Ecto neural progenitor cell (in vitro differentiated cells): ENCODE data around the gene INPP5F.
"Not testable (repeated sequence)": the region's sequence is repeated elsewhere in the genome, so short reads cannot be mapped to it uniquely, and the experiment has no call there.

Experiments
- DNase-seq: peaks from one replicate; pipeline ENCODE4 v3.0.0-alpha.2; 2018; ENCODE audit warnings: low spot score

INPP5F gene

DNA sequence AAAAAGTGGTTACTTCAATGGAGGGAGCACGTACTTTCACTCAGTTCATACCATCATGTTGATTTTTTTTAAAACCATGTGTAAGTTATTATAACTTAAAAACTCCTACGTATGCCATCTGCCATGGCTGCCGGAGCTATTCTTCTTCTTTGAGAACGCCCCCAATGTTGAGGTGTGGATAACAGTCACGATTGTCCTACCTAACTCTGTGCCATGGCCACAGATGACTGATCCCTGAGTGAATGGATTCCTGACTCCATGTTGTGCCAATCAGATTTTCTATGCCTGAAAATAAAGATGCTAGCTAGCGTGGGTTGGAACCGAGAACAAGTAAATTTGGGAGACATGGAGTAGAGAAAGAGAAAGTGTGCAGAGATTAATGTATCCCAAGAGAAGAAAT is 141.5 kb downstream of the INPP5F start:
- no peak for DNase-seq

DNA sequence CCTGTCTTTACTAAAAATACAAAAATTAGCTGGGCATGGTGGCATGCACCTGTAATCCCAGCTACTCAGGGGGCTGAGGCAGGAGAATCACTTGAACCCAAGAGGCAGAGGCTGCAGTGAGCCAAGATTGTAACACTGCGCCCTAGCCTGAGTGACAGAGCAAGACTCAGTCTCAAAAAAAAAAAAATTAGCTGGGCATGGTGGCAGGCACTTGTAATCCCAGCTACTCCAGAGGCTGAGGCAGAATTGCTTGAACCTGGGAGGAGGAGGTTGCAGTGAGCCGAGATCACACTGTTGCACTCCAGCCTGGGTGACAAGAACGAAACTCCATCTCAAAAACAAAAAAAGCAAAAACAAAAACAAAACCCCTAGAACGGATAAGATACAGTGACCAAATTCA is 143.5 kb downstream of the INPP5F start:
- not testable (repeated sequence) for DNase-seq

DNA sequence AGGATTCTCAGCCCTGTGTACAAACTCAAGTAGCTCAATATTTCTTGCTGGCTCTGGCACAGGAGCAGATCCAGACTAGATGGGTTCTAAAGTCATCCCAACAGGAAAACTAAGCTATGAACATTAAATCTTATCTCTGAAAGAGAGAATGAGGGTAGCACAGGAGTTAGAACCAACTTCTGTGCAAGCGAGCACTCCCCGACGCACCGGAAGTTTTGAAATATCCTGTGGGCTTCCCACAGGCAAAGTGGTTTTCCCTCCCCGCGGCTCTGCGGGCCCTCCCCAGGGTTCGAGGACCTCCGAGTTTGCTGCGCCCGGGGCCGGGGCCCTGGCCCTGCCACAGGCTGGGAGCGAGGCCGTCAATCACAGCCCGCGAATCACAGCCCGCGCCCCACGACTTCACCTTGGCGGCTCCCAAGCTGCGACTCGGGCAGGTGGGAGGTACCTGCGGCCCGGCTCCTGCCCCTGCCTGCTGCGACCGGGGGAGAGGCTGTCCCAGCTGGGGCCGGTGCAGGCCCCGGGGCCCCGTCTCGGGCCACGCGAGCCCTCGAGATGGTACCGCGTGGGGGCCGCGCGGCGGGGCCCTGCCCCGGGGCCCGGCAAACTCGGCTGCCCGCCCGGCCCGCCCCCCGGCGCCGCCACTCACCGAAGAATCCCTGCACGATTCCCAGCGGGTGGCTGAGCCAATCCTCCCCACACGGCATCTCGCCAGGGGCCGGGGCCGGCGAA is 146.2 kb downstream of the INPP5F start:
- peak; percentile 72 for DNase-seq

DNA sequence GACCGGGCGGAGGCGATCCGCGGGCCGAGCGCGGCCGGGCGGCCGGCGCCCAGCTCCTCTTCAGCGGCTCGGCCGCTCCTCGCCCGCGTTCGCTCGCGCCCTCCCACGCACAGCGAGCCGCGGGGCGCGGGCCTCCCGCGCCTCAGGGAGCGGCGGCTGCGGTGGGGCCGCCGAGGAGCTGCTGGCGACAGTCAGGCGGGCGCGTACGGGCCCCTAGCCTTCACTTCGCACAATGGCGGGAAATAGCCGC is 146.7 kb downstream of the INPP5F start, which contains the start of gene MCMBP:
Gene MCMBP, minus strand, starts transcription at position 234 of the 250 bp plus-strand sequence. CDS start 259 bp downstream, outside the sequence.
- no peak for DNase-seq

DNA sequence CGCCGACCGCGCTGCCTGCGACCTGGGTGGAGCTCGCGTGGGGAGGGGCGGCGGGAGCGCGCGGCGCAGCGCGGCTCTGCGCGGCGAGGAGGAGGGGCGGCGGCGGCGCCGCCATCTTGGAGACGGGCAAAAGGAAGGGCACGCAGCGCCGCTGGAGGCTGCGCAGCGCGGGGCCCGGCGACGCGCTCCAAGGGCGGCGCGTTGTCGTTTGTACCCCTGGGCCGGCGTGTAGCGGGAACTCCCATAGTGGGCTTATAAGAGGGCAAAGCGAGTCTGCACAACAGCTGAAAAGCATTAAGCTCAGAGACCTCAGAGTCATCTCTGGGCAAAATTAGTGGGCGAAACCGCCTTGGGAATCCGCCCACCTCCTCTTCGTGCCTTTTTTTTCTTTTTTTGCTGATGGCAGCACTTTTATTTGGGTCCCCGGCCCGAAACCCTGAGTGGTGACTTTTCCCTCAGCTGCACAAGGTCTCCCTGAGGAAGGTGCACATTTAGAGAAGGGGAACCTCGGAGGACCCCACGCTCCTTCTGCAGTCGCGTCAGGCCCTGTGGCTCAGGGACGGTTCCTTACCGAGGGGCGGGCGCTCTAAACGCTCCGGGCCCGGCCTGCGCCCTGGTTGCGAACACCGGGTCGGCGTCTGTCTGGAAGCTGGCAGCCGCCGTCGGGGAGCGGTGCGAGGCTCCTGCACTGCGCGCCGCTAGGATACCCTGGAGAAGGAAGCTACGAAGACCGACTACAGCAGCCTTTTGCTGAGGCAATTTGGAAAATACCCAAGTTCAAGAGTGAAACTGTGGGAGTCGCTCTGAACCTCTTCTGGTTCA is 147.2 kb downstream of the INPP5F start:
- peak; percentile 88 for DNase-seq

DNA sequence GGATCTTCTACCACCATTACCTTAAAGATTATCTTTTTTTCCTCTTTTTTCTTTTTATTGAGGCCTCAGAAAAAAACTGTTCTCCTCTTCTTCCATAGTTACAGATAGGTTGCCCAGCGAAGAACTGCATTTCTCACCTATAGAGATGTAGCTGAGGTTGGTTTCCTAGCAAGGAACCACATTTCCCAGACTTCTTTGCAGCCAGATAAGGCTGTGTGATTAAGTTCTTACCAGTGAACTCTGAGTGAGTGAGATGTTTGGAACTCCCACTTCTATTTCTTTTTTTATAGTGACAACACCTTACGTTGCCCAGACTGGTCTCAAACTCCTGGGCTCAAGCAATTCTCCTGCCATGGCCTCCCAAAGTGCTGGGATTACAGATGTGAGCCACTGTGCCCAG is 152.7 kb downstream of the INPP5F start:
- no peak for DNase-seq
